Measurements from ENCODE around the gene GPR84. TPM values are rescaled to one million over a fixed set of nuclear protein-coding genes. Genes with fewer than 3 reads are reported as not detected.

Gene GPR84
- polyA plus RNA-seq, 2 of the 4 experiments (the other 2 are of a cell fraction): not detected

DNA sequence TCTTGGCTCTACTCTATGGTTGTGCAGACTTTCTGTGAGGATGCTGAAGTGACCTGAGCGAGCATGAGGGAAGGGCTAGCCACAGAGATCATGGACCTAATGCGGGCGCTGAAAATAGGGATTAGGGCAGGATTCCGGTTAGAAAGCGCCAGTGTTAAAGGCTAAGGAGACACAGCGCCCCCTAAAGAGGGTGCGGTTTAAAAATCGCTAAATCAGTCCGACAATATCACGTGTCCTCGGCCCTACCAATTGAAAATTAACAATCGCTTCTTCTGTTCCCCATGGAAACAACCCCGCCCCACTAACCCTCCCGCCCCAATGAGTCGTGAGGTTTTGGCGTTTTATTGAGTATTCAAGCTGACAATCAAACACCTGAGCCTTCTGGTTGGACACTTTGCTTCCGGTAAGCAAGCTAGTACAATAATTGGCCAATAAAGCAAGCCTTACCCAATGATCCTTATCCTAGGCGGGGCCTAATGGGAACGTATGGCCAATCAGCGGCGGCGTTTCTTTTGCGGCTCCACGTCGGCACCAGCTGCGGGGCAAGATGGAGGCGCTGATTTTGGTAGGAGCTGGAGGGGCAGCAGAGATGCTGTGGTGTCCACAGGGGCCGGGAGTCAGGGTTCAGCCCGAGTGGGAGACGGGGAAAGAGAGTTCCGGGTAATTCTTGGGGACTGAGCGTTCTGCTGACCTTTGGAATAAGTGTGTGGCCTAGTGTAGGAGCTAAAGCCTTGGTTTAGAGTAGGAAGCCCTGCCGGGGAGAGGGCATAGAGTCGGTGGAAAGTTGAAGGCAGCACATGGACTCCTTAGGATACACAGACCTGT, 39.5 kb downstream of the GPR84 start, which contains the start of gene COPZ1 (continued):
- TF ChIP-seq, protein P1, sequence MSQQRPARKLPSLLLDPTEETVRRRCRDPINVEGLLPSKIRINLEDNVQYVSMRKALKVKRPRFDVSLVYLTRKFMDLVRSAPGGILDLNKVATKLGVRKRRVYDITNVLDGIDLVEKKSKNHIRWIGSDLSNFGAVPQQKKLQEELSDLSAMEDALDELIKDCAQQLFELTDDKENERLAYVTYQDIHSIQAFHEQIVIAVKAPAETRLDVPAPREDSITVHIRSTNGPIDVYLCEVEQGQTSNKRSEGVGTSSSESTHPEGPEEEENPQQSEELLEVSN (IDR thresholded peaks at IDR 0.05; ENCODE audit: borderline replicate concordance, low read depth): no peak
- TF ChIP-seq PHF8 (IDR thresholded peaks at IDR 0.05; ENCODE audit: borderline replicate concordance, low read depth): peak; percentile 98
- no peak for TF ChIP-seq ELK1 (IDR thresholded peaks at IDR 0.05; ENCODE audit: low read depth, low read length)
- TF ChIP-seq CTCF (IDR thresholded peaks at IDR 0.05): peak; percentile 96
- TF ChIP-seq JUN (IDR thresholded peaks at IDR 0.05): peak; percentile 75 to 82; a peak in 3 of 5 replicates
- TF ChIP-seq HEYL (CRISPR knock-in tag; IDR thresholded peaks at IDR 0.05): no peak
- peak; percentile 71; the same call in 1 of the 2 replicates for TF ChIP-seq HOXA7 (CRISPR knock-in tag; IDR thresholded peaks at IDR 0.05)
- peak; percentile 84; the same call in 1 of the 2 replicates for TF ChIP-seq TP53 (CRISPR knock-in tag; IDR thresholded peaks at IDR 0.05)
- TF ChIP-seq EP300 (IDR thresholded peaks at IDR 0.05): no peak
- TF ChIP-seq POLR2AphosphoS2 (conservative IDR thresholded peaks at IDR 0.05; ENCODE audit: low read length): no peak
- TF ChIP-seq NR3C1 (IDR thresholded peaks at IDR 0.05): no peak
- no peak for TF ChIP-seq JUNB (IDR thresholded peaks at IDR 0.05)
- 0 out of 2 replicates have a peak, but pooled peaks have one; percentile 47 for TF ChIP-seq TFCP2L1 (CRISPR knock-in tag; IDR thresholded peaks at IDR 0.05)
- TF ChIP-seq, protein P2, sequence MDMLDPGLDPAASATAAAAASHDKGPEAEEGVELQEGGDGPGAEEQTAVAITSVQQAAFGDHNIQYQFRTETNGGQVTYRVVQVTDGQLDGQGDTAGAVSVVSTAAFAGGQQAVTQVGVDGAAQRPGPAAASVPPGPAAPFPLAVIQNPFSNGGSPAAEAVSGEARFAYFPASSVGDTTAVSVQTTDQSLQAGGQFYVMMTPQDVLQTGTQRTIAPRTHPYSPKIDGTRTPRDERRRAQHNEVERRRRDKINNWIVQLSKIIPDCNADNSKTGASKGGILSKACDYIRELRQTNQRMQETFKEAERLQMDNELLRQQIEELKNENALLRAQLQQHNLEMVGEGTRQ (IDR thresholded peaks at IDR 0.05): peak; percentile 91
- TF ChIP-seq GATA3 (IDR thresholded peaks at IDR 0.05; ENCODE audit: borderline replicate concordance): no peak
- TF ChIP-seq ZC3H11A (IDR thresholded peaks at IDR 0.05): no peak
- TF ChIP-seq FOSL2 (IDR thresholded peaks at IDR 0.05): no peak
- no peak for TF ChIP-seq FOSL2 (CRISPR knock-in tag; IDR thresholded peaks at IDR 0.05)
- no peak for TF ChIP-seq REST (IDR thresholded peaks at IDR 0.05)
- no peak for TF ChIP-seq KDM1A (IDR thresholded peaks at IDR 0.05; ENCODE audit: low read depth)
